Cerebellar nuclear complex (tissue), 1 donor: ENCODE measurements around the gene HS3ST2.

Experiments
- DNase-seq, 2 experiments: peaks; one replicate each; lab custom pipeline; 2025; lab: John Stamatoyannopoulos, UW

HS3ST2 gene

DNA sequence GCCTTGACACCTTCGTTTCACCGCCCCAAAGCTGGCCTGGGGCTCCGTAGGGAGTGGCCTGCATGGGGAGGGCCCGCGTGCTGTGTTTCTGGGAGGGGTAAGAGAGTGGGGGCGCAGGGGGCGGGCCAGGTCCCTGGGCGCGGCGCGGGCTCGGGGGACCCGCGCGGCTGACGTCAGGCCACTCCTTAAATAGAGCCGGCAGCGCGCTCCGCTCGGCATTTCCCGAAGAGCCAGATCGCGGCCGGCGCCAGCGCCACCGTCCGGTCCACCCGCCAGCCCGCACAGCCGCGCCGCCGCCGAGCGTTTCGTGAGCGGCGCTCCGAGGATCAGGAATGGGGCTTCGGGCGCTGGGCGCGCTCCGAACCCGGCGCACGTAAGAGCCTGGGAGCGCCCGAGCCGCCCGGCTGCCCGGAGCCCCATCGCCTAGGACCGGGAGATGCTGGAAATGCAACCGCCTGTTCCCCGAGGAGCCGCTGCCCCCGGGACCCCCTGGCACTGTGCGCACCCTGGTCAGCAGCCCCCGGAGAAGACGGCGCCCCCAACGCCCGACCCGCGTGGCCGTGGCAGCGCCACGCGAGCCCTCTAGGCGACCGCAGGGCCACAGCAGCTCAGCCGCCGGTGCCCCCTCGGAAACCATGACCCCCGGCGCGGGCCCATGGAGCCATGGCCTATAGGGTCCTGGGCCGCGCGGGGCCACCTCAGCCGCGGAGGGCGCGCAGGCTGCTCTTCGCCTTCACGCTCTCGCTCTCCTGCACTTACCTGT lies at the start of gene HS3ST2:
HS3ST2 (plus strand) TSS at position 215 of the 763 bp plus-strand sequence; CDS start at position 664, 449 bp downstream.
- DNase-seq, result no peak

DNA sequence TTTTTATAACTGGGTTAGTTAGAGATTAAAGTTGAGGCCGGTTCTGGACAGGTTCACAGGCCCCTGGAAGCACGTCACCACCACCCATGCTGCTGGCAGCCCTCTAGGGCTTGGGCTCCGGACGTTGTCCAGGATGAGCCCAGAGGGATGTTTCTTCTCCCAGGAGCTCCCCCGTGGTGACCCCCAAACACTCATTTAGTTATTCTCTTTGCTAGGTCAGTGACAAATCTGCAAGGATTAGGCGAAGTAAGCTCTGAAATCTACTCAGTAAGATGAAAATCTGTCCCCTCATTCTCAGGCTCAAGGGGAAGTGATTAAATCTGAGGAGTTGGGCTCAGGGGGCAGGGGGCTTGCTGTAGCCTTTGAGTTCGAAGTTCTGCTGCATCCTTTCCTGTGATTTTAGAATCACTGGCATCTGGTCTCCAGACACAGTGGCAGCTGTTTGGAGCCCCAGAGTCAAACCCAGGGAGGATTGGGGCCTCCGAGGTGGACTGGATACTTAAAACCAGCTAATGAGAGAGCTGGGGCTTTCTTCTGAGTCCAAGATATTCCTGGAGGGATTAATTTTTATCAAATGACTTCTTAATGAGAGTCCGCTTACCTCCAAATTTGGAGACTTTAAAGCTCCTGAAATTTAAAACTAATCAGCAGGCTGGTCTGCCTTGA lies 49.2 kb upstream of the HS3ST2 start:
- DNase-seq, result no peak

DNA sequence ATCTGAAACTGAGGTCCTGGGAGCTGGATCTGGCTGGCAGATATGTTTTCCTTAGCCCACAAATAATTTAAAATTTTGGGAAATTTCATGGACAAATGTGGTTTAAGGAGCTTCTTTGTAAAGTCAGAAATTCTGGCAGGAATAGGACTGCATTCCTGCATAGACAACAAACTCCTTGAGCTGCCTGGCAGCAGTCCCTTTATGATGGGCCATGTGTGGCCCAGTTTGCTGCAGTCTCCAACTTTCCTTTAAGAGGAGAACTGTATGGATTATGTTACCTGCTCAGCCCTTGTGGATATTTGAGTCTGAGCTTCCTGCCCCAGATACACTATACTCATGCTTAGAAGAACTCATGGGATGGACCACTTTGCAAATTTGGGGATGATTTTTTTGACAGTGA lies 48.5 kb upstream of the HS3ST2 start:
- DNase-seq, result no peak

DNA sequence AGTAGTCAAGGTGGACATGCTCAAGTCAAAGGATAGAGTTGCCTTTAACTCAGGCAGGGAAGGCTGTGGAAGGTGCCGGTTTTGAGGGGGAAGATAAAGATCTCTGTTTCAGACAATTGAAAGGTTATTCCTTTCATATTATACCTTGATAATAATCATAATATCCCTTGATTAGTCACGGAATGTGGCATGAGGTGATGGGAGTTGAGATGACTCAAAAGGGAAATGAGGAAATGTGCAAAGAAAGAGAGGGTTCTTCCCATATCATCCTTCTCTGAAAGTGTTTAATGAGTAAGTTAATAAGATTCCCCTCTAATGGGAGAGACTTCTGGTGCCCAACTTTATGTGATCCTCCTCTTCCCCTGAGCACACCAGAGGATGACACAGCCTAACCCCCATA lies 43.1 kb upstream of the HS3ST2 start:
- no peak for DNase-seq

DNA sequence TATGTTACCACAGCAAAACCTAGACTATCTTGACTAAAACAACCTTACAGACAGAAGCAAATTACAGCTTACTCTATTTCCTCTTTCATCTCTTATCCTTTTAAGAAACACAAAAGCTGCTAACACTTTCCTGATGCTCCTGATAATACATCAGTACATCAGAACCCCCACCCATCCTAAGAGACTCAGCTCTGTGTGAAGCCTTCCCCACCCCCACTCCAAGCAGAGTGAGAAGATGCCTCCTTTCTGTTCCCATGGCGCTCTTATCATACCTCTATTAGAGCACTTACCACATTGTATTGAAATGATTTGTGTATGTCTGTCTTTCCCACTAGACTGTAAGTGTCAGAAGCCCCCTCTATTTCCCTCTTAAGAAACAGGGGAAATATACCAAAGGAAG lies 42.4 kb upstream of the HS3ST2 start:
- DNase-seq, result no peak

DNA sequence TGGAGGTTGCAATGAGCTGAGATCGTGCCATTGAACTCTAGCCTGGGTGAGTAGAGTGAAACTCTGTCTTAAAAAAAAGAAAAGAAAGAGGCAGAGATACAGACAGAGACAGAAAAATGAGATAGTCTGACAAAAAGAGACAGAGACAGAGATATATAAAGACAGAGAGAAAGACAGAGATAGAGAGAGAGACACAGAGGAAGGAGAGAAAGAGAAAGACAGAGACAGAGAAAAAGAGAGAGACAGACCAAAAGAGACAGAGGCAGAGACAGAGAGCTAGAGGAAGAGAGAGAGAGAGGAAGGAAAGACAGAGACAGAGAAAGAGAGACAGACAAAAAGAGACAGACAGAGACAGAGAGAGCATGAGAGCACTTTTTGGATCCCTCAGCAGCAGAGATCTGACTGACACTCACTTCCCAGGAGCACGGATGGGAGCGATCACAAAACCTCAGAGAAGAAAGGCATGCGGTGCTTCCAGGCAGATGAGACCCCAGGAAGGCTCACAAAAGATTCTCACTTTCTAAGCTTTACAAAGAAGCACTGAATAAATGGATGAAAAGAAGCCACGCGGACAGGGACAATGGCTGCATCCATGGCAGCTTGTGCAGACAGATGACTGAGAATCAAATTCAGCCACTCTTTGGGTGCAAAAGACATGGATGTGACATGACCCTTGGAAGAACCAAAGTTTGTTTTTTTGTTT lies 38.6 kb upstream of the HS3ST2 start:
- no peak for DNase-seq

DNA sequence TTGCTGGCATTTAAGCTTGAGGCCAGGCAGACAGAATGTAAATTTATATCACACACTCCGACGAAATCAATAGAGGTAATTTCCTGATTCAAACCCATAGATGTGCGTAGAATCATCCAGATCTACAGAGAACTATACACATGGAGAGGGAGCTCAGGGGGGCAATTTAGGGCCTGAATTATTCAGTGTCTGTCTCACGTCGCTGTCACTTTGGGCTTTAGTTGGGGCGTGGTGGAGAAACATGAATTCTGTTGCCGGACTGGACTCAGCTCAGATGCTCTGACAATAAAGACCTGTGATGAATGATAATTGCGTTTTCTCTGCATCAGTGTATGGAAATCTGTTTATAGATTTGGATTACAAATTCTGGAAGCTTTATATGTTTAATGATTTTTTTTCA lies 32.5 kb upstream of the HS3ST2 start:
- DNase-seq, result no peak

DNA sequence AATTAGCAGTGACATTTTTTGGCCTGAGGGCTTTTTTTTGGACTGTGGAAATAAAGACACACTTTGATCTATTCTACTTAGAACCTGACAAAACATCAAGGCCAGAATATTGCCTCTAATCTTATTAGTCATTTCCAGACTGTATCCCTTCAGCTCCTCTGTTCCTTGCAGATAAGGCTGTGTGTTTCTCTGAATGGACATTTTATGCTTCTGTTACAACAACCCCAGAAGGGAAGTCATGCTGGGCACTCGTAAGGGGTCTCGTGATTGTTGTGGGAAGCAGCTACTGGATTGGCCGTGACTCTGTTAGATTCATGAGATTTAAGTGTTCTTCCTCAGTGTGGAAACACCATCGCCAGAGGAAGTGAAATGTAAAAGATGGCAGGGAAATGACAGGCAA lies 31.6 kb upstream of the HS3ST2 start:
- no peak for DNase-seq

DNA sequence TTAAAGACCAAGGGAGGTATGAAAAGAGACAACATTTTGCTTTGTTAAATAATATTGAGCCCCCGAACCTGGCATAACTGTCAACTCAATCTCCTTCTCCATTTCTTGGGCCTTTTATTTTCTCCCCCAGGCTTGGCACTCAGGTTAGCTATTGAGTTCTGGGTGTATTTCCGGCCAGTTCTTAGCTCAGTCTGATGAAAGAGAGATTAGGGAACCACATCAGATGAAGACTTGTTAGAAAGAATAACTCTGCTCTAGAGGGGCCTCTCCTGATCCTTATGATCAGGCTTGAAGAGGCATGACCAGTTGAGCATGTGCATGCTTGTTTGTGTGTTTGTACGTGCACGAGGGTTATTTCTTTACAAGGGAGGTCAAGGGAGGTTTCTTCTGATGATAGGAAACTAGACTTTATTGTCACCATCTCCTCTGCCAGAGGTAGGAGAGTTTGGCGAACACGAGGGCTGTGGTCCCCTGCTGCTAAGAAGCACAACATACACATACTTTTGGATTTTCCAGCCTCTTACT lies 29.2 kb upstream of the HS3ST2 start:
- DNase-seq, result no peak

DNA sequence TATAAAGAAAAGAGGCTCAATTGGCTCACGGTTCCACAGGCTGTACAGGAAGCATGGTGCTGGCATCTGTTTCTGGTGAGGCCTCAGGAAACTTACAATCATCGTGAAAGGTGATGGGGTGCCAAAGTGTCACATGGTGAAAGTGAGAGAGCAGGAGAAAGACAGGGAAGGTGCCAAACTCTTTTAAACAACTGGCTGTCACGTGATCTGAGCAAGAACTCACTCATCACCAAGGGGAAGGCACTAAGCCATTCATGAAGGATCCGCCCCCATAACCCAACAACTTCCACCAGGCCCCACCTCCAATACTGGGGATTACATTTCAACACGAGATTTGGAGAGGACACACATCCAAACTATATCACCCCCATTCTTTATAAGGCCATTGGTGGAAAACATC lies 28.4 kb upstream of the HS3ST2 start:
- no peak for DNase-seq

DNA sequence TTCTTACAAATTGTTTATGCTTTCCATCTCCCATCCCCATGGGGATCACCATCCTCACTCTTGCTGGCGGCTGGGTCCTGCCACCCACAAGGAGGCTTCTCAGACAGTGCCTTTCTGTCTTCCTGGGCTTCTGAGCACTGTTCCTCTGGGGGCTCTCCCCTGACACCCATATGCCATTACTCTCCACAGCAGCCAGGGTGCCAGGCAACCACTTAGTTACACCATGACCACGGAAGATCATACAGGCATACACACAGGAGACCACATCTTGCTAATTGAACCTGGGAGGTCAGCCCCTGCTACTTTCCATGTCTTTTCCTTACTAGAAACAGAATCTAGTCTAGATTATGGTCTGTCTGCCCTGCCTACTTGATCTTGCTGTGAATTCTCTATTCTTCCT lies 27.7 kb upstream of the HS3ST2 start:
- DNase-seq, result no peak

DNA sequence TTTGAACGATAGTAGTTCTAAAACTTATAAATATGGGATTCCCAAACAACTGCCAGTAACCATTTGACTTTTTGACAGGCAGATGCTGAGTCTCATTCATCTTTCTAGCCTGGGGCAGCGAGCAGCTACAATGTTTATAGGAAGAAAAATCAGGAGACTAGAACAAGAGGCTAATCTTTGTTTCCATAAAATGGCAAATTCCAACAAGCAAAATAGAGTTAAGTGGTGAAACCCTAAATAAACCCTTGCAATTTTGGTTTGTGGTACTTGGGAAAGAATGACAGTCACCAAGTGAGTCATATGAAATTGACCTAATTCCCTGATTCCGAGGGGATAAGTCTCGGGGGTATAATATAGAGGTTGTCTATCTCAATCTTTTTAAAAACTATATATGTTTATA lies 27.3 kb upstream of the HS3ST2 start:
- no peak for DNase-seq

DNA sequence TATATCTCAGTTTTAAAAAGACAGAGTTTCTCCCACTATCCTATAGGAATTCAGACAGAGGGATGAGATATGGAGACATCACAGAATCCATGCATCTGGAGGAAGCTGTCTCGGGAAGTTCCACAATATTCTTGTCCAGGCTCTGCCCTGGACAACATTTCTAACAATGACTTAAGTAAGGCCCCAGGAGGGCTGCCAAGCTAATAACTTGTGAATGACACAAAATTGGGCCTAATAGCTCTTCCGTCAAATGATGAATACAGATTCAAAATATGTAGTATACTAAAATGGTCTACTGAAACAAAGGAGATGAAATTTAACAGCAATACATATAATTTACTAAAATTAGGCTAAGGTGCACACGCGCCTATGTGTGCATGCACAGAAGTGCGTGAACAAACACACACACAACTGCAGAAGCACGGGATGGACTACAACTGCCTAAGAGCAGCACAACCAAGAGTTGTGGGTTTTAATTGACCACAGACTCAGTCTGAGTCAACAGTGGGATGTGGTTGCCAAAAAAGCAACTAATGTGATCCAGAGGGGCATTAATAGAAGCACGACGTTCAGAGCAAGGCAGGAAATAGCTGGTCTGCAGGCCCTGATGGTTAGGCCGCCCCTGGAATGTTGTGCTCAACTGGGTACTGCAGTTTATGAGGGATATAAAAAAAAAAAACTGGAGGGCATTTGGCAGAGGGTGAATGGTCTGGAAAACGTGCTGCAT lies 26.3 kb upstream of the HS3ST2 start:
- DNase-seq, result no peak

DNA sequence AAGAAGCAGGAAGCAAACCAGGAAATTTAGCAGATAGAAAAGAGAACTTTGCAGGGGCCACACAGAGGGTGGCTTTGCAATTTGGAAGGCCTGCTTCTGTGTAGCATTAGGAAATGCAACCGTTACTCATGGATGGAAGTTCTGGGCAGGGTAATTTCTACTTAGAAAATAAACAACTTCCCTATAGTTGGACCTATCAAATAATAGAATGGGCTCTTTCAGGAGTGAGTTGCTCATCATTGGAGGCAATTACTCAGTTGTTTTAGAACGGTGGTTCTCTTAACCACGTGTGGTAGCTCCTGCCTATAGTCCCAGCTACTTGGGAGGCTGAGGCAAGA lies 25.8 kb upstream of the HS3ST2 start:
- DNase-seq, result no peak

DNA sequence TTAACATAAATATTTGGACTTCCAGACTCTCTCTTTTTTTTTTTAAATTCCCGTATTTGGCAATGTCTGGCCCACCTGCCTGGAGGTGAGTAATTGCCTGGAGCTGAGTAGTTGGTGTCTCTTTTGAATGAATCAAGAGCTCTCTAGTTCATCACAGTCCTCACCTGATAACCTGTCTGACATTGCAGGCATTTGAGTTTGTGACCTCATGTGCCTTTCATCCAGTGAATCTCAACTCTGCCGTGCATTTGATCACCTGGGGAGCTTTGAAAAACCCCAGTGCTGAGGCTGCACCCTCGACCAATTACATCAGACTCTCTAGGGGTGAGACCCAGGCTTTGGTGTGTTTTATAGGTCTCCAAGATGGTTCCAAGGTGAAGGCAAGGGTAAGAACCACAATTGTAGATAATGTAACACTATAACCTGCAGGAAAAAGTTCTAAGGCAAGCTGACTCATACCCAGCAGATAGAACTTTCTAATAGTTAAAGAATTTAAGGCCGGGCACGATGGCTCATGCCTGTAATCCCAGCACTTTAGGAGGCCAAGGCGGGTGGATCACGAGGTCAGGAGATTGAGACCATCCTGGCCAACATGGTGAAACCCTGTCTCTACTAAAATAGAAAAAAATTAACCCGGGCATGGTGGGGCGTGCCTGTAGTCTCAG lies 24.5 kb upstream of the HS3ST2 start:
- DNase-seq, result no peak

DNA sequence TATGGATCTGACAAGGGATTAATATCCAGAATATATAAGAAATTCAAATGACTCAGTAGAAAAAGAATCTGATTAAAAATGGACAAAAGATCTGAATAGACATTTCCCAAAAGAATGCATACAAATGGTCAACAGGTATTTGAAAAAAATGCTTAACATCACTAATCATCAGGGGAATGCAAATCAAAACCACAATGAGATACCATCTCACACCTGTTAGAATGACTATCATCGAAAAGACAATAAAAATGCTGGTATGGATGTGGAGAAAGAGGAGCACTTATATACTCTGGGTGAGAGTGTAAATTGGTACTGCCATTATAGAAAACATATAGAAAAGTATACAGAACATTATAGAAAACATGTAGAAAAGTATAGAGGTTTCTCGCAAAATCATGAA lies 16.4 kb upstream of the HS3ST2 start:
- no peak for DNase-seq

DNA sequence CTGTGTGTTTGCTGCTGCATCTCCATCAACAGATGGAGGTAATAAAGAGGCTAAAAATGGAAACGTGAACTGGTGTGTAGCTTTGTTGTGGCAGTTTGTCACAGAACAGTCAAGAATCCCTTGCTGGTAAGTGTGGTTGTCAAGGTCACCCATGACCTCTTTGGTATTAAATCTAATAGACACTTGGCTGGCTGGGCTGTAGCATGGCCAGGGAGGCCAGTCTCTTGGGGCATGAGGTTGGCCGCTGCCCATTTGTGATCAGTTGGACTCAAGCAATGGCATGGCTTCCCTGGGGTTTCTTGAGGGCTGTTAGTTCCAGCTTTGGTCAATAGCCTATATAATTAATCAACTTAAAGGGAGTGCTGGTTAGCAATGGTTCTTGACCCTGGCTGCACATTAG lies 14.8 kb upstream of the HS3ST2 start:
- no peak for DNase-seq

DNA sequence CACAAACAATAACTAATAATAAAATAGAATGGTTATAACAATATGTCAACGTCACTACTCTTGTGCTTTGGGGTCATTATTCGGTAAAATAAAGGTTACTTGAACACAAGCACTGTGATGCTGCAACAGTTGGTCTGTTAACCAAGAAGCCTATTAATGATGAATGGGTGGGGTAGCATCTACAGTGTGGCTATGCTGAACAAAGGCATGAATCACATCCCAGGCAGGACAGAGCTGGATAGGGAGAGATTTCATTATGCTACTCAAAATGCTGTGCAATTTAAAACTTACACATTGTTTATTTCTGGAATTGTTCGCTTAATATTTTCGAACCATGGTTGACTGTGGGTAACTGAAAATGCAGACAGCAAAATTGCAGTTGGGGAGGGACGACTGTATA lies 9.1 kb upstream of the HS3ST2 start:
- no peak for DNase-seq

DNA sequence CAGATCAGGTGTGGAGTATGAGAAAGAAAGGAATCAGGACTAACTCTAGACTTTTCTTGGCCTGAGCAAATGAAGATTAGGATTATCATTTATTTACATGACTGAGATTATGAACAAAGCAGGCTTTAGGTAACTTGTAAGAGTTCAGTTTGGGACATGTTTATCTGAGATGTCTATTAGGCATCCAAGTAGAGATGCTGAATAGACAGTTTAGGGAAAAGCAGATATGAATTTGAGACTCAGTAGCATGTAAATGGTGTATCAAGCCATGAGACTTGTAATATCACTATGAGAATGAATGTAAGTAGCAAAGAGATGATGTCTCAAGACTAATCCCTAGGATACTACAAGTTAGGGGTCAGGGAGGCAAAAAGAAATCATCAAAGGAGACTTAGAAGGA lies 8.6 kb upstream of the HS3ST2 start:
- DNase-seq, result no peak

DNA sequence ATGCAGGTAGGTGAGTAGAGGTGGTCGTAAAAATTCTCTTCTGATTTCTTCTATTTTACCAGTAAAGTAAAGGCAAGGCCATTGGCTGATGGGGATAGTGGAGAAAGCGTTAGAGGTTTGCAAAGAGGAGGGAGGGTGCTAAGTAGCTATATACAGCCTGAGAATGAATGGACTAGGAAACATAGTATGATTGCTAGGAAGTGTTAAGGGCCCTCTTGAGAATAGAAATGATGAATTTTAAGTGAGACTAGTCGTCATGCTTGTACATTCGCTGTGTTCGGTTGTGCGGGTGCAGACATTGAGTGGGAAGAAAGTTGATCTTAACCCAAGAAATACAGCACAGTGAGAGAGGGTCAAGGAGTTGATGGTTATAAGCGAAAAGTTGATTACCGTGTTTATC lies 7.2 kb upstream of the HS3ST2 start:
- DNase-seq, result no peak

DNA sequence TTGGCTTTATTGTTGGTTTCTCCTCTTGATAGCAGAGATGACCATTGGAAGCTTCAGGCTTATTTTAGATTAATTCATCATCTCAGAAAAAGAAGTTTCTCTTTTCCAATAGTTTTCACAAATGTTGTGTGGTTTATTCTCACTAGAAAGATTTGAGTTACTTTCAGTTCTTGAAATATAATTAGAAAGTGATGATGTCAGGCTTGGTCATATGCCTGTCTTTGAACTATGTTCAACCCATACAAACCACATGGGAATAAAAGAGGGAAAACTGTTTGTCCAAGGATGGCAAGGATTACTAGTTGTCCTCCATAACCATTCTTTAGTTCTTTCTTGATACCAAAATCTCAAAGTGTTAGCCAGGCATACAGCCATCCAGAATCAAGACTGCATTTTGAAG lies 3.7 kb upstream of the HS3ST2 start:
- no peak for DNase-seq
